ENCODE data around the gene KIFC3. TPM values are rescaled to one million over a fixed set of nuclear protein-coding genes. Genes with fewer than 3 reads are reported as not detected.
"Not testable (repeated sequence)": the region's sequence is repeated elsewhere in the genome, so short reads cannot be mapped to it uniquely, and the experiment has no call there.

KIFC3 gene
- total and polyA plus RNA-seq, 7 experiments from 2014 or later: 0.73 to 9.2 (median 1.6) TPM; not detected in 3

DNA sequence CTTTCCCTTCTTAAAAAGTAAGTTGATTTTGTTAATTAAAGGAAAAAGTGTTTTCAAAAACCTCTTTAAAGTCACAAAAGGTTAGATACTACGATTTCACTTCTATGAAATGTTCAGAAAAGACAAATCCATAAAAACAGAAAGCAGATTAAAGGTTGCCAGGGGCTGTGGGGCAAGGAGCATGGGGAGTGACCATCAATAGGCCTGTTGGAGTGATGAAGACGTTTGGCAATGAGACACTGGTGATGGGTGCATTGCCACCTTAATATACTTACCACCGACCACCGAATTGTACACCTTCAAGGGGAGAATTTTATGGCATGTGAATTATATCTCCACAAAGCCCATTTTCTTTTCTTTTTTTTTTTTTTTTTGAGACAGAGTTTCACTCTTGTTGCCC is 19.2 kb downstream of the KIFC3 start:
- H3K27ac Mint-ChIP-seq: no peak overlapping the region
- ATAC-seq: no peak
- H3K4me1 ChIP-seq (ENCODE audit: control insufficient read depth in 2 of 2, insufficient read depth in 2 of 2, low read length in 2 of 2): no peaks in the 10 kb centered on the region
- no peak for DNase-seq
- ChIA-PET POLR2A (no interaction called here), CTCF (no interaction called here)
- H3K9me3 ChIP-seq (ENCODE audit: control insufficient read depth in 2 of 3, low read length in 3 of 3): no peaks in the 10 kb centered on the region
- H3K9me3 Mint-ChIP-seq: peaks cover 0 to 1% (median 0%) of the 10 kb centered on the region in 11 donors
- no peak overlapping the region for H3K4me3 Mint-ChIP-seq
- H3K4me3 ChIP-seq (ENCODE audit: low read length): no peak overlapping the region
- intact Hi-C loops (cut with micrococcal nuclease): no loop called here
- H3K27ac ChIP-seq (ENCODE audit: low read depth, low read length): no peak overlapping the region
- H3K36me3 Mint-ChIP-seq: no peaks in the 10 kb centered on the region
- no peaks in the 10 kb centered on the region for H3K27me3 ChIP-seq (ENCODE audit: control insufficient read depth in 2 of 2, insufficient read depth in 2 of 2, low read length in 2 of 2)
- H3K36me3 ChIP-seq (ENCODE audit: control insufficient read depth in 2 of 3, insufficient read depth in 3 of 3, low read length in 3 of 3): no peaks in the 10 kb centered on the region
- H3K4me1 Mint-ChIP-seq: no peaks in the 10 kb centered on the region
- H3K27me3 Mint-ChIP-seq: no peaks in the 10 kb centered on the region

DNA sequence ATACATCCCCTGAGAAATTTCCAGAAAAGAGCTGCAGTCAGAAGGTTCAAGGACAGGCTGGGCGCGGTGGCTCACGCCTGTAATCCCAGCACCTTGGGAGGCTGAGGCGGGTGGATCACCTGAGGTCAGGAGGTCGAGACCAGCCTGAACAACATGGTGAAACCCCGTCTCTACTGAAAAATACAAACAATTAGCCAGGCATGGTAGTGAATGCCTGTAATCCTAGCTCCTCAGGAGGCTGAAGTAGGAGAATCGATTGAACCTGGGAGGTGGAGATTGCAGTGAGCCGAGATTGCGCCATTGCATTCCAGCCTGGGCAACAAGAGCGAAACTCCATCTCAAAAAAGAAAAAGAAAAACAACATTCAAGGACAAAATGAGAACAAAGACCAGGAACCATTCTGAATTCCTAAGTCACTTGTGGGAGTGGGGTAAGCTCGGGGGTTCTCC is 19.7 kb downstream of the KIFC3 start:
- H3K27ac ChIP-seq (ENCODE audit: low read depth, low read length); H3K27ac Mint-ChIP-seq; H3K36me3 ChIP-seq (ENCODE audit: control insufficient read depth in 2 of 3, insufficient read depth in 3 of 3, low read length in 3 of 3); H3K4me3 Mint-ChIP-seq; ATAC-seq; DNase-seq; intact Hi-C loops (cut with micrococcal nuclease); H3K4me3 ChIP-seq (ENCODE audit: low read length); H3K9me3 ChIP-seq (ENCODE audit: control insufficient read depth in 2 of 3, low read length in 3 of 3); H3K4me1 Mint-ChIP-seq; POLR2A ChIA-PET; H3K27me3 ChIP-seq (ENCODE audit: control insufficient read depth in 2 of 2, insufficient read depth in 2 of 2, low read length in 2 of 2); H3K9me3 Mint-ChIP-seq; H3K4me1 ChIP-seq (ENCODE audit: control insufficient read depth in 2 of 2, insufficient read depth in 2 of 2, low read length in 2 of 2); H3K27me3 Mint-ChIP-seq; H3K36me3 Mint-ChIP-seq: not testable (repeated sequence)
- CTCF ChIA-PET: interaction anchor here (0.5 kb wide), 1 partner anchor 108 kb away, joined by 5 read pairs; no protein-coding TSS in a partner anchor

DNA sequence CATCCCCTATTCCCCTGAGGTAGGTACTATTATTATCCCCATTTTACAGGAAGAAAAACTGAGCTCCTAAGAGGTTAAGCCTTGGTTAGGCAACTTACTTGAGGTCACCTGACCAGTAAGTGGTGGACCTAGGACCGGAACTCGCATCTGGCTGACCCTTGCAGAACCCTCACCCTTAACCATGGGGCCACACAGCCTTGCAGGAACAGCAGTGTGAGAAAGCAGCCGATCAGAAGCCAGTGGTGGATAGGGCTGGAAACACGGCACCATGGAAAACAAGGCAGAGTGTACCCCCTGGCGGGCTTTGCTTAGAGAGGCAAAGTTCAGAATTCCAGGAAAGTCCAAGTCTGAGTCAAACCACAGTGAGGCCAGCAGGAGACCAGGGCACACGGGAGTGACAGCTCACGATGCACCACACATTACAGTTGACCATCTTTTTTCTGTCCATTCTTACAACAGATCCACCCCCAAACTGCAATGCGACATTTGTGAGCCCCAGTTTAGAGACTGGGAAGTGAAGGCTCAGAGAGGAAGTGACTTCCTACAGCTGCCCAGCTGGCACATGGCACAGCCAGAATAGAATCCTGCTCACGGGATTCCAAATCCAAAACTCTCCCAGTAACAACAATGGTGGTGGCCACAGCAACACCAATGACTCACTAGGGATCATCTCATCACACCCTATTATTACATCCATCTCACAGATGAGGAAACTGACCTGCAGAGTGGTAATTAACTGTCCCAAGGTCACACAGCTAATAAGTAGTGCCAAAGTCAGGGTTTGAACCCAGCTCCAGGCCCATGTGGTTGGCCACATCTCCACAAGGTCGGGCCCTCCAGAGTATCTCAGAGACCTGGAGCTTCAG is 20.3 kb downstream of the KIFC3 start:
- Histone ChIP-seq H3K27ac (ENCODE audit: low read depth, low read length) (no peak overlapping the region), H3K9me3 (ENCODE audit: control insufficient read depth in 2 of 3, low read length in 3 of 3) (no peaks in the 10 kb centered on the region), H3K4me3 (ENCODE audit: low read length) (no peak overlapping the region), H3K4me1 (ENCODE audit: control insufficient read depth in 2 of 2, insufficient read depth in 2 of 2, low read length in 2 of 2) (no peaks in the 10 kb centered on the region), H3K27me3 (ENCODE audit: control insufficient read depth in 2 of 2, insufficient read depth in 2 of 2, low read length in 2 of 2) (no peaks in the 10 kb centered on the region), H3K36me3 (ENCODE audit: control insufficient read depth in 2 of 3, insufficient read depth in 3 of 3, low read length in 3 of 3) (no peaks in the 10 kb centered on the region)
- Mint-ChIP-seq H3K27ac (no peak overlapping the region), H3K4me3 (no peak overlapping the region), H3K9me3 (peaks cover 0 to under 1% (median 0%) of the 10 kb centered on the region in 11 donors), H3K27me3 (no peaks in the 10 kb centered on the region), H3K36me3 (no peaks in the 10 kb centered on the region), H3K4me1 (no peaks in the 10 kb centered on the region)
- ChIA-PET CTCF (interaction anchor here (0.5 kb wide), 1 partner anchor 108 kb away, joined by 5 read pairs; no protein-coding TSS in a partner anchor), POLR2A (no interaction called here)
- ATAC-seq (no peak), DNase-seq (no peak)
- intact Hi-C loops (cut with micrococcal nuclease): no loop called here

DNA sequence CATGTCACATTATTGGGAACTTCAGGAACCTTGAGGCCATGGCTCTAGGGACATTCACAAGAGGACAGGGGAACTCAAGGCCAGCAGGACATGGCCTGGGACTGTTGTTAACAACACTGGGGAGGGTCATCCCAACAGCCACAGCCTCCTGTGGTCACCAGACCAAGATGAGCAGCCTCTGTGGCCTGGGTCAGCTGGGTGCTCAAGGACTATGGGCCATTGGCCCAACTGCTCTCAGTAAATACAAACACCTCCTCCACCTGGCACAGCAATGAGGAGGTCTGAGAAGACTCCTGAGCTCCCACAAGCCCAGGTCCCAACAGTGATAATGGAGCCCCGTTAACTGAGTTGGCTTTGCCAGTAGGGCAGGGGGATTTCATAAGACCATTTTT is 20.9 kb downstream of the KIFC3 start:
- no peak overlapping the region for H3K27ac ChIP-seq (ENCODE audit: low read depth, low read length)
- H3K27me3 ChIP-seq (ENCODE audit: control insufficient read depth in 2 of 2, insufficient read depth in 2 of 2, low read length in 2 of 2): no peaks in the 10 kb centered on the region
- no peaks in the 10 kb centered on the region for H3K4me1 ChIP-seq (ENCODE audit: control insufficient read depth in 2 of 2, insufficient read depth in 2 of 2, low read length in 2 of 2)
- Mint-ChIP-seq H3K4me1 (no peaks in the 10 kb centered on the region), H3K27me3 (peaks cover 0 to 3% (median 0%) of the 10 kb centered on the region in 5 donors), H3K4me3 (no peak overlapping the region), H3K27ac (no peak overlapping the region), H3K9me3 (no peaks in the 10 kb centered on the region), H3K36me3 (no peaks in the 10 kb centered on the region)
- DNase-seq: no peak
- H3K36me3 ChIP-seq (ENCODE audit: control insufficient read depth in 2 of 3, insufficient read depth in 3 of 3, low read length in 3 of 3): no peaks in the 10 kb centered on the region
- intact Hi-C loops (cut with micrococcal nuclease): no loop called here
- ATAC-seq: no peak
- ChIA-PET CTCF (no interaction called here), POLR2A (no interaction called here)
- no peak overlapping the region for H3K4me3 ChIP-seq (ENCODE audit: low read length)
- no peaks in the 10 kb centered on the region for H3K9me3 ChIP-seq (ENCODE audit: control insufficient read depth in 2 of 3, low read length in 3 of 3)

DNA sequence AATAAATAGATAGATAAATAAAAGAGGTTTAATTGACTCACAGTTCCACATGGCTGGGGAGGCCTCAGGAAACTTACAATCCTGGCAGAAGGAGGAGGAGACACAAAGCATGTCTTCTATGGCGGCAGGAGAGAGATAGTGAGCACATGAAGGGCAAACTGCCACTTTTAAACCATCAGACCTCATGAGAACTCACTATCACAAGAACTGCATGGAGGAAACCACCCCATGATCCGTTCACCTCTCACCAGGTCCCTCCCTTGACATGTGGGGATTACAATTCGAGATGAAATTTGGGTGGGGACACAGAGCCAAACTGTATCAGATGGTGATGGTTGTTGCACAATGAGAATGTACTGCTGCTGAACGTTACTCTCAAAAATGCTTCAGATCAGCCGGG is 22.5 kb downstream of the KIFC3 start:
- H3K27ac Mint-ChIP-seq; H3K9me3 ChIP-seq (ENCODE audit: control insufficient read depth in 2 of 3, low read length in 3 of 3); H3K27me3 ChIP-seq (ENCODE audit: control insufficient read depth in 2 of 2, insufficient read depth in 2 of 2, low read length in 2 of 2); H3K4me1 Mint-ChIP-seq; H3K4me3 Mint-ChIP-seq; CTCF ChIA-PET; intact Hi-C loops (cut with micrococcal nuclease); H3K36me3 ChIP-seq (ENCODE audit: control insufficient read depth in 2 of 3, insufficient read depth in 3 of 3, low read length in 3 of 3); H3K9me3 Mint-ChIP-seq; ATAC-seq; H3K27ac ChIP-seq (ENCODE audit: low read depth, low read length); H3K36me3 Mint-ChIP-seq; DNase-seq; H3K4me3 ChIP-seq (ENCODE audit: low read length); H3K27me3 Mint-ChIP-seq; H3K4me1 ChIP-seq (ENCODE audit: control insufficient read depth in 2 of 2, insufficient read depth in 2 of 2, low read length in 2 of 2); POLR2A ChIA-PET: not testable (repeated sequence)

DNA sequence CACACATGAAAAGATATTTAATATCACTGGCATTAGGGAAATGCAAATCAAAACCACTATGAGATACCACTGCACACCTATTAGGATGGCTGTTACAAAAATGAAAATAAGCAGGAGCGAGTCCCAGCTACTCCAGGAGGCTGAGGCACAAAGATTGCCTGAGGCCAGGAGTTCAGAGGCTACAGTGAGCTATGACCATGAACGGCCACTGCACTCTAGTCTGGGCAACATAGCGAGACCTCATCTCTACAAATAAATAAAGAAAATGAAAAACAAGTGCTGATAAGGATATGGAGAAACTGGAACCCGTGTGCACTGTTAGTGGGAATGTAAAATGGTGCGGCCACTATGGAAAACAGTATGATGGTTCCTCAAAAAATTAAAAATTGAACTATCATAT is 23.6 kb downstream of the KIFC3 start:
- Histone ChIP-seq H3K27me3 (ENCODE audit: control insufficient read depth in 2 of 2, insufficient read depth in 2 of 2, low read length in 2 of 2) (no peaks in the 10 kb centered on the region), H3K4me3 (ENCODE audit: low read length) (no peak overlapping the region), H3K27ac (ENCODE audit: low read depth, low read length) (no peak overlapping the region), H3K9me3 (ENCODE audit: control insufficient read depth in 2 of 3, low read length in 3 of 3) (no peaks in the 10 kb centered on the region), H3K4me1 (ENCODE audit: control insufficient read depth in 2 of 2, insufficient read depth in 2 of 2, low read length in 2 of 2) (no peaks in the 10 kb centered on the region), H3K36me3 (ENCODE audit: control insufficient read depth in 2 of 3, insufficient read depth in 3 of 3, low read length in 3 of 3) (no peaks in the 10 kb centered on the region)
- H3K4me1 Mint-ChIP-seq: no peaks in the 10 kb centered on the region
- H3K9me3 Mint-ChIP-seq: no peaks in the 10 kb centered on the region
- no peaks in the 10 kb centered on the region for H3K36me3 Mint-ChIP-seq
- ChIA-PET CTCF (no interaction called here), POLR2A (no interaction called here)
- H3K4me3 Mint-ChIP-seq: no peak overlapping the region
- H3K27ac Mint-ChIP-seq: no peak overlapping the region
- no peak for ATAC-seq
- intact Hi-C loops (cut with micrococcal nuclease): no loop called here
- H3K27me3 Mint-ChIP-seq: peaks cover 0 to 3% (median 0%) of the 10 kb centered on the region in 5 donors
- no peak for DNase-seq
